Measurements from ENCODE around the gene LSM14A.

GRCh38 chr19:34127684-34128189 lies 44.6 kb upstream of the LSM14A start:
- TF ChIP-seq, protein P1, sequence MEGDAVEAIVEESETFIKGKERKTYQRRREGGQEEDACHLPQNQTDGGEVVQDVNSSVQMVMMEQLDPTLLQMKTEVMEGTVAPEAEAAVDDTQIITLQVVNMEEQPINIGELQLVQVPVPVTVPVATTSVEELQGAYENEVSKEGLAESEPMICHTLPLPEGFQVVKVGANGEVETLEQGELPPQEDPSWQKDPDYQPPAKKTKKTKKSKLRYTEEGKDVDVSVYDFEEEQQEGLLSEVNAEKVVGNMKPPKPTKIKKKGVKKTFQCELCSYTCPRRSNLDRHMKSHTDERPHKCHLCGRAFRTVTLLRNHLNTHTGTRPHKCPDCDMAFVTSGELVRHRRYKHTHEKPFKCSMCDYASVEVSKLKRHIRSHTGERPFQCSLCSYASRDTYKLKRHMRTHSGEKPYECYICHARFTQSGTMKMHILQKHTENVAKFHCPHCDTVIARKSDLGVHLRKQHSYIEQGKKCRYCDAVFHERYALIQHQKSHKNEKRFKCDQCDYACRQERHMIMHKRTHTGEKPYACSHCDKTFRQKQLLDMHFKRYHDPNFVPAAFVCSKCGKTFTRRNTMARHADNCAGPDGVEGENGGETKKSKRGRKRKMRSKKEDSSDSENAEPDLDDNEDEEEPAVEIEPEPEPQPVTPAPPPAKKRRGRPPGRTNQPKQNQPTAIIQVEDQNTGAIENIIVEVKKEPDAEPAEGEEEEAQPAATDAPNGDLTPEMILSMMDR (conservative IDR thresholded peaks at IDR 0.05 in 1 of 2, IDR thresholded peaks at IDR 0.05 in 1 of 2; ENCODE audit: low read depth in 1 of 2, low read length in 2 of 2) = no peak
- TF ChIP-seq EZH2 (IDR thresholded peaks at IDR 0.05; ENCODE audit: low read length, missing control alignments) = no peak
